ENCODE measurements around the gene FSD2.
"Not testable (repeated sequence)": the region's sequence is repeated elsewhere in the genome, so short reads cannot be mapped to it uniquely, and the experiment has no call there.

FSD2 gene

DNA sequence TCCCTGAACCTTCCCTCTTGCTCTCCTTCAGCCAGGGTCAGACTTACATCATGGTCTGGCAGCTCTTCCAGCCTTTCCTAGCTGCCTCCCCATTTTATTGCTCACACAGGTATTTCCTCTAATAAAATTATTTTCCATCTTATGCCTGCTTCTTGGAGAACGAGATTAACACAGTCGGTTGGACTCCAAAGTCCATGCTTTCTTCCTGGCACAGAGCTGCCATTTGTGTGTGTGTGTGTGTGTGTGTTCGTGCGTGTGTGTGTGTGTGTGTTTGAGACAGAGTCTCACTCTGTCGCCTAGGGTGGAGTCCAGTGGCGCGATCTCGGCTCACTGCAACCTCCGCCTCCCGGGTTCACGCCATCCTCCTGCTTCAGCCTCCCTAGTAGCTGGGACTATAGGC, 15.5 kb downstream of the FSD2 start:
- no peak for DNase-seq

DNA sequence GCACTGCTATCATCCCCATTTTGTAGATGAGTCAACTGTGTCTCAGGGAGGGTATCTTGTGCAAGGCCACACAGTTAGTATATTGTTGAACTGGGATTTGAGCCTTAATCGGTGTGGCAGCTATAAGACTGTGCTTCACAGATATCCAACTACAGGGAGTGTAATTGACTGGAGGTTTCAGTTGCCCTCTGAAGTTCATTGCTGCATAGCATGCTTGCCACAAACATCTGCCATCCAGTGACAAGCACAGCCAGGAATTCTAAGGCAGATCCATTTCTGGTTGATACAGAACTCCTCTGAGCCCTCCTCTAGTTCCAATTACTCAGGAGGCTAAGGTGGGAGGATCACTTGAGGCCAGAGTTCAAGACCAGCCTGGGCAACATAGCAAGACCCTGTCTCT, 16.4 kb downstream of the FSD2 start:
- no peak for DNase-seq

DNA sequence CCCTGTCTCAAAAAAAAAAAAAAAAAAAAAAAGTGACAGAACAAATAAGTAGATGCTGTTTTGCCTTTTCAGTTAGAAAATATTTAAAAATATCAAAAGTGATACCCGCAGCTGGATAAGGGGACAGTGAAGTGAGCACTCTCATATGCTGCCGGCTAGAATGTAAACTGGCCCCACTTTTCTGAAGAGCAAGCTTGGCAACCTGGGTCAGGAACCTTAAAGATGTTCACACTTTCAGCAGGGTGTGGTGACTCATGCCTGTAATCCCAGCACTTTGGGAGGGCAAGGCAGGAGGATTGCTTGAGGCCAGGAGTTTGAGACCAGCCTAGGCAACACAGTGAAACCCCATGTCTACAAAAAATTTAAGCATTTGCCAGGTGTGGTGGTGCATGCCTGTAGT, 17.4 kb downstream of the FSD2 start:
- DNase-seq = no peak

DNA sequence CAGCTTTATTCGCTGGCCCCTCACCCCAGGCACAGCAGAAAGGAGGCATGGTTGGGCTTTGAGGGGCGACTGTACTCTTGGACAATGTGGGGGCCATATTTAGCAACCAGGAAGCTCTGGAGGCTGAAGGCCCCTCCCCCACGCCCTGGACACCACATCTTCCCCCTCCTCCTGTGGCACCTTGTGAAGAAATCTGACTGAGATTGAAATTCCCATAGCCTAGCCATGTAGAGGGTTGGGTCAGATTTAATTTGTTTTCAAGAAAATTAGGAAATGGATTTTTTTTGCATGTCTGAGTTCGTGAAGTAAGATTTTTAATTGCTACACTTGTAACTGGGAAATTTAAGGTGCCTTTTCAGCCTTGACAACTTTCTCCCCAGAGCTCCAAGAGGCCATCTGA, 24.5 kb downstream of the FSD2 start:
- DNase-seq = no peak

DNA sequence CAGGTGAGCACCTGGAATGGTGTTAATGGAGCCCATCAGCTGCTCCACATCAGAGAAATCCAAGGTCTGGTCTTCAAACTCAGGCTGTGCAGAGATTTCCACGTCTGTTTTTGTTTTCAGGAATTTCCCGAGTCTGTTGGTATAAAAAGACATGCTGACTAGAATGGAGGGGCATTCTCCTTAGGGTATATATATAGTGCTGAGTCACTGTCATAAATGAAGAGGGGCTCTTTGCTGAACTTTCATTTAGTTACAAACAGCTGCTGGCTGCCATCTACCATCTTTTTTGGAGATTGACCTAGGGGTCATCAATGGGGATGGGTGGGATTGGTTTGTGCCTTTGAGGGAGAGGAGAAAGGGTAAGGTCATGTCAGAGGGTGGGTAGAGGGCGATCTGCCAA, 27.1 kb downstream of the FSD2 start:
- no peak for DNase-seq

DNA sequence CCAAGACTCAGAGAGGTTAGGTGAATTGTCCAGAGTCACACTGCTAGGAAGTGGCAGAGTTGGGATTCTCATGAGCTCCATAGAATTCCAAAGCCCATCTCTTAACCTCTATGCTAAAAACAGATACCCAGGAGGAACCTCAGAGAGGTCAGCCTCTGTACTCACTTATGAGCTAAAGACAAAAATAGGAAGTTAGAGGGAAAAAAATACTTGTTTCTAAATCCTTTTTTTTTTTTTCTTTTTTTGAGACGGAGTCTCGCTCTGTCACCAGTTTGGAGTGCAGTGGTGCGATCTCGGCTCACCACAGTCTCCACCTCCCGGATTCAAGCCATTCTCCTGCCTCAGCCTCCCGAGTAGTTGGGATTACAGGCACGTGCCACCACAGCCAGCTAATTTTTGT, 31.4 kb downstream of the FSD2 start:
- DNase-seq = peak; percentile 84

DNA sequence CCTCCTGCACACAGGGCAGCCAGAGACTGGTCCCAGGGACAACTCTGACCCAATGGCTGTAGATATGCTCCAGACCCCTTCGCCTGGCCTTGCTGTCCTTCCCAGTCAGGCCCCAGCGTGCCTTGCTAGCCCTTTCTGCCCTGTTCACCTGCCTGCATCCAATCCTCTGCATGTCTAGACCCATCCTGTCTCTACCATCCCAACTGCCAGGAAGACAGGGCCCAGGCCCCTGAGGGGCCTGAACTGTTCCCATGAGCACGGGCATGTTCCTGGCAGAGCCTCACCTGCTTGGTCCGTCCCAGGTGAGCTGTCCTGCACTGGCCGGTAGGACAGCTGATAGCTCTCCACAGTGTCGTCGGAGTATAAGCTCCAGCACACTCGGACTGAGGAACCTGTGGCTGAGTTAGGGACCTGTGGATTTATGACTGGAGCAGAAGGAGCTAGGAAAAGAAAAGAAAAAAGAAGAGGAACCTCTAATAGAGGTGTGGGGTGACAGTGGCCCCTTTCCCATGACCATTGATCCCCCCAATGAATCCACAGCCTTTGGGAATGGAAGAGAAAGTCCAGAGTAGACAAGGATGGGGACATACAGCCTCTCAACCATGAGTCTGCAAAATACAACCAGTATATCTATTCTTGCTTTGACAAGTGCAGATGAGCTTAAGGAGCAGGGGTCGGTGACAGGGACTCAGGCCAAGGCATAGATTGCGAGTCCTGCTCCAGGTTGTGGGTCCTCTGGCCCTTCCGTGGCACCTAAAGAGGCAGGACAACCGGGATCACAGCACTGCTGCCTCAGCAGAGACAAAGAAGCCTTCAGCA, 33.9 kb downstream of the FSD2 start:
- no peak for DNase-seq

DNA sequence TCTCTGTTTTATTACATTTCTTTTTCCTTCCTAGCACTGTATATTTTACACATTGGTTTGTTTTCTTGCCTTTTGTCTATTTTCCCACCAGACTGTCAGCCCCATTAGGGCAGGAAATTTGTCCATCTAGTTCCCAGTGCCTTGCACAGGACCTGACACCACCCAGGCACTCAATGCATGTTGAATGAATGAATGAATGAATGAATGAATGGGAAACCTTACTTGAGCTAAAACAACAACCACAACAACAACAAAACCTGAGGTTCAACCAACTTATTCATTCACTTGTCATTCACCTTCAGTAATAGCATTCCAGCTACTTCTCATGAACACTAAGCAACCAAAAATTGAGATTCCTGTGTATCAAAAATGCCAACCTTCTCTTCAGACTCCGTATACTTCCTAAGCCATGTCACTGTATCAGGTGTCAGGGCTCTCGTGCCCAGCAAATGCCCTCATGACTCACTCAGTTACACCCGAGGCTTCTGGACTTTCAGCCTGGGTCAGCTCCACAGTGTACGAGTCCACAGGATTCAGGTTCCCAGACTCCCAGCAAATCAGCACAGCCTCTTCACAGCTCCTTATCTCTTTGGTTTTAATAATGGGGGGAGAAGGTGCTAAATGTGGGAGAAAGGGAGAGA, 37.3 kb downstream of the FSD2 start:
- no peak for DNase-seq

DNA sequence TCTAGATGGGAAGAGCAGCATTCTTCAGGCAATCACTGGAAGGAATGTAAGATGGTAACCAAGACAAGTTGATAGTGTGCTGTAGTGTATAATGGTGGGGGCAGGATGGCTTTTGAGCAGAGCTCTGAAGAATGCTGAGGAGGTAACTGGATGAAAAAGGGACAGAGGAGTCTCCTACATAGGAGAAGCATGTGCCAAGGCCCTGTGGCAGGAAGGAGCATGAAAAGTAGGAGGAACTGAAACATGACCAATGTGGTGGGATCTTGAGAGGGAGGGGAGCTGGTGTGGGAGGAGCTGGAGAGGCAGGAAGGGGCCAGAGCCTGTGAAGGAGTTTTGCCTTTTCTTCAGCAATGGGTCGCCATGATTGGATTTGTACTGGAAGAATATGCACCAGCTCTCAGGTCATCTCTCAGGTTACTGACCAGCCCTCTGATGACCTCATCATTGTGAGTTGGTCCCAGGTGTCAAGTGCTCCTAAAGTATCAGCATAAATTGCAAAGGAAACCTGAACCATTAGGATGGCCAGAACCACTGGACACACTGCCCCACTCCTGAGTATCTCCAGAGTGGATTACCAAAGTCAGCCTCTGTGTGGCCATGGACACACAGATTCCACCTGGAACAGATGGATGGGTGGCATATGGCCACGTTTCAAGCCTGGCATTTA, 38.6 kb downstream of the FSD2 start:
- DNase-seq = peak; percentile 16

DNA sequence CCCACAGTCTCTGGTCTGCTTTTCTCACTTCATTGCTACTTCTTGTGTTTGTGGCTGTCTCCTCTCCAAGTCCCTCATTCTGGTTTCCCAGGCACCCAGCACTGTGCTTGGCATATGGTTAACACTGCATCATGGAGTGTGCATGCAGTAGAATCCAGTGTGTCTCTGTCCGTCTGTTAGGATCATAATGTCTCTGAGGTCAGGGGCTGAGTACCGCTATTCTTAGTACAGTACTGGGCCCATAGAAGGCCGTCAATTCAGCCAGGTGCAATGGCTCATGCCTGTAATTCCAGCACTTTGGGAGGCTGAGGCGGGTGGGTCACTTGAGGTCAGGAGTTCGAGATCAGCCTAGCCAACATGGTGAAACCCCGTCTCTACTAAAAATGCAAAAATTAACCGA, 39.7 kb downstream of the FSD2 start:
- DNase-seq = not testable (repeated sequence)

DNA sequence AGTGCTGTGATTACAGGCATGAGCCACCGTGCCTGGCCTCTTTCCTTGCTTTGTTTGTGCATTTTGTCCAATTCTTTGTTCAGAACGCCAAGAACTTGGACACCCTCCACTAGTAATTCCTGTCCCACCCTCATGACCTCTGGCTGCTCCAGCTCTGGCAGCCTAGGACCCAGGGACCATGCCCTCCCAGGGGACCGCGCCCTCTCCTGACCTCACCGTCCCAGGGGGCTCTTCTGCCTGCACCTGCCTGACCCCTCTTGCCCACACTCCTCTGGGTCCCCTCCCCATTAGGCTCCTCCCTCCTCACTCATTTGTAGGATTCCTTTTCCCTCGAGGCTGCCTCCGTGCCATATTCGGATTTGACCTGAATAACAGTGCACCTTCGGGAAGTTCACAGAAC, 41.1 kb downstream of the FSD2 start:
- DNase-seq = no peak

DNA sequence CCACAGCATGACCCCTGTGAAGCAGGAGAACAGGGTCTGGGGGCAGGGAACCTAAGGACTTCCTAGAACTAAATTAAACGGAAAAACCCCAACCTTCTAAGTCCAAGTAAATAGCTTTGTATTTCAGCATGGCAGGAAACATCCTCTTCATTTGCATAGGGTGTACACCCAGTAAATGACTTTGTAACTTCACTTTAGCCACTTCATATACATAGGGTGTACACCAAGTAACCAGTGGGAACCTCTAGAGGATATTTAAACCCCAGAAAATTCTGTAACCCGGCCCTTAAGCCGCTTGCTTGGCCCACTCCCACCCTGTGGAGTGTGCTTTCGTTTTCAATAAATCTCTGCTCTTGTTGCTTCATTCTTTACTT, 41.8 kb downstream of the FSD2 start:
- DNase-seq = no peak

DNA sequence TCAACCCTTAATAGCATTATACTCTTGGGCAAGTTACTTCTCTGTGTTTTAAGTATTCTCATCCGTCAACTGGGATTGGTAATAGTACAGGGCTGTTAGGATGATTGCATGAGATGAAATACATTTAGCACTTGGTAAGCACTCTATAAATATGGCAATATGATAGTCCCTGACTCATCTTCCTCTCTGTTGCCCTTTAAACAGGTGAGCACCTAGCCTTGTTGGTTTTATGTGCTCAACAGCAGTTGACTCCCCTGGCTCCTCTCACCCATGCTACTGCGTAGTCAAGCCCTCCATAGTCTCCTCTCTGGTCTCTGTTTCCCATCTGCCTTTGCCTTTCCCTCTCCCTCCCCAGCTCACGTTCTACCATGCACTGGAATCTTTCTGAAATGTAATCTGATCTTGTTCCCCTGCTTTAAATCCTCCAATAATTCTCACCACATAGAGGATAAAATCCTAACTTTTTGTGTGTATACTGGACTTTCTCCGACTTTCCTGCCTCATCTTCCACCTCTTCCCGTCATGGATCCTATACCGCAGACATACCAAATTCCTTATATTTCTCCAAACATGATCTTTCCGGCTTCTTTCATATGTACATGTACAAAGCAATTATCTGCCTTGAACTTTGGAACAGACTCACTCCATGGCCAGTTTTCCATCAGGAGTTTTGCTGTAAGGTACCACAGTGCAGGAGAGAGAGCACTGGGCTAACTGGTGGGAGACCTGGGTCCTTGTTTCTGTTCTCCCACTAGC, 42.3 kb downstream of the FSD2 start:
- no peak for DNase-seq

DNA sequence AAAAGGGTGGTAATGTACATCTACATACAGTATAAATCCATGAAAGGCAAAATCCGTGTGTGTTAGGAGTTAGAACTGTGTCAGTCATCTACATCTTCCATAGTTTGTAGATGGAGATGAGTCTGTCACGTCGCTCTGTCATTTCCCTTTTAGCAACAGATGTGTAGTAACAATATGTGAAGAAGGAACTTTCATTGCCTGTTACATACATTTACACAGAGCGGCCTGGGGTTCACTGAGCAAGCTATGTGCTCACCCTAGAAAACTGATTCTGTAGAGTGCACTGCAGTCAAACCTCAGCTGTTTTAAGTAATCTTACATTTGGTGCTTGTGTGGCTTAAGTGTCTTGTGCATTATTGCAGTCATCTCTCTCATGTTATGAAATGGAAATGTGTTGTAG, 54.6 kb downstream of the FSD2 start:
- DNase-seq = peak; percentile 56

DNA sequence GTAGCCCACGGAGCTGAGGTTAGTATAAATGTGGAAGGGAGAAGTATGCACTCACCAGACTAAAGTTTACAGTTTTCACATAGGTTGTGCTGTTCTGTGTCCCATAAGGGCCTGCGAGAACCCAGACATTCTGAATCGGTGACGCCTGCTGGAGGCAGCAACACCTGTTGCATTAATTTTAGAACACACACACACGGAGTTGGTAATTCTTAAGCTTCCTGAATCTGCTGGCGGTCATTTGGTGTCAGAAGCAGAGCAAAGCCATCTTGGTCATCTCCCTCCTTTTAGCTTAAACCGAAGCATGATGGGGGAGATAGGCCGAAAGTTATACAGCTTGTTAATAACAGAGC, 55.1 kb downstream of the FSD2 start:
- no peak for DNase-seq

DNA sequence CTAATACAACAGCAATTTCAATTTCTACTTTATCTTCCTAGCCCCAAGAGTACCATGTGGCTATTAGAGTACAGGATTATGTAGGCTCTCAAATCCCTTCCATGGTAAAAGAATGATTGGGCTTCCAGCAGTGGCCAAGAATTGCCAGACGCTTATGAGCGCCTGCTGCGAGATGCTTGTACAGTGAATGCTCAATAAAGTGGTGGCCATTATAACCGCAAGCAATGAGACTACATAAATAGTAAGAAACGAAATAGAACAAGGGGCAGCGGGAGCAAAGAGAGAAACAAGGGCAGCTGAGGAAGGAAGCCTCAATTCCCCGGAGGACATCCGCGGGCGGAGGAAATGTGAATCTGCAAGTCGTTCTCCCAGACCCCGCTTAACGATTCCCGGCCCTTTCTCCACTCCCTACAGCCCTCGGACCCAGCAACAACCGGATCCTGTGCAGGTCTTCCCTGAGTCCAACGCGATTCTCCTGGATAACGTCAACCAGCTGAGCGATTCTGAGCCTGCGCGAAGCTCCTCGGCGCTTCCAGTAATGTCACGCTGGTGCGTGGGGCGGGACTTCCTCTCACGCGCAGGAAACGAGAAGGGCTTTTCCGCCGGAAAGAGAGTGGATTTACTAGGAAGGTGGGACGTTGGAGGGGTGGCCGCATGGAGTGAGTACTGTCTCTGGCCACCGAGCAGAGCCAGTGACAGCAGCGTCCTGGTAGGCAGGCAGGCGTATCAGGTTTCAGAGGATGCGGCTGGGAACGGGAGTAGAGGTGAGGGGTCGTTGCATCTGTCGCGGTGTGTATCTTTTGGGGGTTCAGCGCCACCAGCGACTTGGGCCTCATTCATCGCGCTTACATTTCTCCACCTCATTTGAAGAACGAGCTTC, 55.7 kb downstream of the FSD2 start:
- peak; percentile 91 for DNase-seq

DNA sequence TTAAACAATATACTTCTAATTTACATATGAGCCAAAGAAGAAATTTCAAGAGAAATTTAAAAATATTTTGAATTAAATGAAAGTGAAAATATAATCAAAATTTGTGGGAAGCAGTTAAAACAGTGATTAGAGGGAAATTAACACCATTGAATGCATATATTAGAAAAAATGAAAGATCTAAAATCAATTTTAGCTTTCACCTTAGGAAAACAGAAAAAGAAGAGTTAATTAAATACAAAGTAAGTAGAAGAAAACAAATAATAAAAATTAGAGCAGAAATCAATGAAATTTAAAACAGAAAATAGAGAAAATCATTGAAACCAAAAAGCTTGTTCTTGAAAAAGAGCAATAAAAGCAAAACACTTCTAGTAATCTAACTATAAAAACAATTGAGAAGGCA, 57.6 kb downstream of the FSD2 start:
- DNase-seq = no peak

DNA sequence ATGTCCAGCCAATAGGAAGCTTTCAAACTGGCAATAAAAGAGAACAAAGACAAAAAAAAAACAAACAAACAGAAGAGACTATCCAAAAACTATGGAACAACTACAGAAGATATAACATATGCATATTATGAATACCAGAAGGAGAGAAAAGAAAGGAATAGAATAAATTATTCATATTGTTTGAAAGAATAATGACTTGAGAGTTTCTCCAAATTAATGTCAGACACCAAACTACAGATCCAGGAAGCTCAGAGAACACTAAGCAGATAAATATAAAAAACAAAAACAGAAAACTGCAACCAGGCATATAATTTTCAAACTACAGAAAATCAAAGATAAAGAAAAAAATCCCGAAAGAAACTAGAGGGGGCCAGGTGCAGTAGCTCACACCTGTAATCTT, 62.1 kb downstream of the FSD2 start:
- DNase-seq = no peak

DNA sequence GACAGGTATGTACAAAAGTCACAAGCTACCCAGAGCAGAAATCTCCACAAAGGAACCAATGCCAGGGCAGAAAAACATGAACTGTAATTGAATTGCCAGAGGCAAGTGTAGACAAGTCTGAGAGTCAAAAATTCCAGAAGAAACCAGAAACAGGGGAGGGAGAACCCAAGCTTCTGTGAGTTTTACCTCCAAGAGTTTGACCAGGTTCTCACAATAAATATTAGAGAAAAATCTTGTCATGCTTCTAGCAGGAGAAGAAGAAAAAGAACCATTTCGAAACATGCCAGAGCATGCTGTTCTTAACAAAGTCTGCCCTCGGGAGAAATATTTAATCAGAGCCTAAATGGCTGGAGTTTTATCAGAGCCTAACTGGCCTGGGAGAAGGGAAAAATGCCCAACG, 63.7 kb downstream of the FSD2 start:
- DNase-seq = no peak

DNA sequence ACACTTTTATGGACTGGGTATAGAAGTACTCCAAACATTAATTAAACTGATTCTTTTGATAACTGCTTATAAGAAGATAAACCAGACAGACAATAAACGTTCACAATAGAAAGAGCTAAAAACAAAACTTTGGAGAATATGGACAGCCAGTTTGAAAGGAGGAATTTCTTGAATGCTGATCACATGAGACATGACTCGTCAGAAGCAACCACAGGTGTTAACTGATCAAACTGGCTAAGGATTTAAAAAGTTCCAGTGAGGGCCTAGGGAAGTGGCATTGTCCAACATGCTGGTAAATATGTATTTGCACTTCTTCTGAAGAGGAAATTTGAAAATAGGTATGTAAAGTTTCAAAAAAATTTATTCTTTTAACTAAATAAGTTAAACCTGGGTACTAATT, 66.8 kb downstream of the FSD2 start:
- no peak for DNase-seq

DNA sequence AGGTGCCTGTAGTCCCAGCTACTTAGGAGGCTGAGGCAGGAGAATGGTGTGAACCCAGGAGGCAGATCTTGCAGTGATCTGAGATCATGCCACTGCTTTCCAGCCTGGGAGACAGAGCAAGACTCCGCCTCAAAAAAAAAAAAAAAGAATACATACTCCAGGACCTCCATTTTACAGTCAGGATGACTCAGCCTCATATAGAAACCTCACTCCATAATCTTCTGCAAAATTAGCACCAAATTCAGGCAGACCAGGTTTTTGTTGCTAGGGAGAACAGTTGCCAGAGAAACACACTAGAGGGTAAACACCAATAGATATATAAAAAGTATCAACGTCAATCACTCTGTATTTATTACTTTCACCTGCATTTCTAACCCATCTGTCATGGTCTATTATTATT, 67.9 kb downstream of the FSD2 start:
- DNase-seq = peak; percentile 48

DNA sequence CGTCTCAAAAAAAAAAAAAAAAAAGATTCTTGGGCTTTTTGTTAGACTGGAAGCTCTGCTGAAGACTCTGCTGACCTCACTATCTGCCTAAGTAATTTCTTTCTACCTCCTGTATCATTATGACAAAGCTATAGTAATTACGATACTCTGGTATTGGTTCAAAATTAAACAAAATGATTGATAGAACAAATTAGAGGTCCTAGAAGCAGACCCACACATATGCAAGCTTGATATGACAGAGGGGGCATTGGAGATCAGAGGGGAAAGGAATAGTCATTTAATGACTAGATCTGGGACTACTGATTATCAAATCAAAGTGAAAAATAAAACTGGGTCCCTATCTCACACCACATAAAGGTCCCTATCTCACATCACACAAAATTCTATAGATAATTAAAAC, 74.3 kb downstream of the FSD2 start:
- DNase-seq = no peak

Measured in MV-4-11 (cell line).